ENCODE measurements around the gene MED25.

GRCh38 chr19:49873129-49873521 is 55.0 kb downstream of the MED25 start:
- no peak for TF ChIP-seq TAF1 (IDR thresholded peaks at IDR 0.05; ENCODE audit: borderline replicate concordance, low read depth, low read length)
- no peak for TF ChIP-seq SMC3 (IDR thresholded peaks at IDR 0.05; ENCODE audit: low read depth, low read length)
- no peak for TF ChIP-seq CTCF (IDR thresholded peaks at IDR 0.05)
